ENCODE data around the gene HNRNPDL. TPM values are rescaled to one million over a fixed set of nuclear protein-coding genes. Genes with fewer than 3 reads are reported as not detected.
A peak's percentile ranks its signal among the peaks of the same experiment; 100 is the strongest.

Gene HNRNPDL
- total and polyA plus RNA-seq, 2 of the 13 experiments (the other 11 are each of a cell fraction or from before 2014, with no cell fraction given), result 167 to 414 TPM

DNA sequence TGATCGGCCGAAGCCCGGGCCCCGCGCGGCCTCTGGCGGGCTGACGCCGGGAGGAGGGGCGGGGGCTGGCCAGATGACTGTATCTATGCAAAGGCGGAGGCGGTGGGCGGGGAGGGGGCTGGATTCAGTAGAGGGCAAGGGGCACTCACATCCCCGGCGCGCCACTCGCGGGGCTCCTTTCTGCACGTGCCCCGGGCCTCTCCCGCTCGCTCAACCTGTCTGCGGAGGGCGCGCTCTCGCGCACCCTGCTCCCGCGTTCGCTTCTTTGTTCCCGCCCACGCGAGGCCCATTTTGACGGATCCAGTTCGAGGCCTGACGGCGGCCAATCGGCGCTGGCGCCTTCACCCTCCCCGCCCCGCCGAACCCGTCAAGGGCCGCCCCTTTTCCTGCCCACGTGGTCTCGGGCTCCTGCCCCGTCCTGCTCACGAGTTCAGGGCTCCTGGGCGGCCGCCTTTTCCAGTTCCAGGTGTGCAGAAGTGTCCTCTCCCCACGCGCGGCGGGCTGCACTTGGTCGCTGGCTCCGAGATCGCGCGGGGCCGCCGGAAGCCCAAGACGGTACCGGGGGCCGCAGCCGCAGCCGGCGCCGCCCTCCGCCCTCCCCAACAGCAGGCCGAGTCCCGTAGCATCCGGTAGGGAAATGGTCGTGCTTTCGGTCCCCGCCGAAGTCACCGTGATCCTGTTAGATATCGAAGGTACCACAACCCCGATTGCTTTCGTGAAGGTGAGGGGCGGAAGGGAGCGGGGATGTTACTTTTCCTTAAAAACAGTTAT is at the start of gene HNRNPDL, which contains the start of gene ENOPH1 (continued):
- TF ChIP-seq ZNF441 (CRISPR knock-in tag; IDR thresholded peaks at IDR 0.05; ENCODE audit: borderline replicate concordance), result peak; percentile 74; the same call in 1 of the 2 replicates
- TF ChIP-seq, protein P1, sequence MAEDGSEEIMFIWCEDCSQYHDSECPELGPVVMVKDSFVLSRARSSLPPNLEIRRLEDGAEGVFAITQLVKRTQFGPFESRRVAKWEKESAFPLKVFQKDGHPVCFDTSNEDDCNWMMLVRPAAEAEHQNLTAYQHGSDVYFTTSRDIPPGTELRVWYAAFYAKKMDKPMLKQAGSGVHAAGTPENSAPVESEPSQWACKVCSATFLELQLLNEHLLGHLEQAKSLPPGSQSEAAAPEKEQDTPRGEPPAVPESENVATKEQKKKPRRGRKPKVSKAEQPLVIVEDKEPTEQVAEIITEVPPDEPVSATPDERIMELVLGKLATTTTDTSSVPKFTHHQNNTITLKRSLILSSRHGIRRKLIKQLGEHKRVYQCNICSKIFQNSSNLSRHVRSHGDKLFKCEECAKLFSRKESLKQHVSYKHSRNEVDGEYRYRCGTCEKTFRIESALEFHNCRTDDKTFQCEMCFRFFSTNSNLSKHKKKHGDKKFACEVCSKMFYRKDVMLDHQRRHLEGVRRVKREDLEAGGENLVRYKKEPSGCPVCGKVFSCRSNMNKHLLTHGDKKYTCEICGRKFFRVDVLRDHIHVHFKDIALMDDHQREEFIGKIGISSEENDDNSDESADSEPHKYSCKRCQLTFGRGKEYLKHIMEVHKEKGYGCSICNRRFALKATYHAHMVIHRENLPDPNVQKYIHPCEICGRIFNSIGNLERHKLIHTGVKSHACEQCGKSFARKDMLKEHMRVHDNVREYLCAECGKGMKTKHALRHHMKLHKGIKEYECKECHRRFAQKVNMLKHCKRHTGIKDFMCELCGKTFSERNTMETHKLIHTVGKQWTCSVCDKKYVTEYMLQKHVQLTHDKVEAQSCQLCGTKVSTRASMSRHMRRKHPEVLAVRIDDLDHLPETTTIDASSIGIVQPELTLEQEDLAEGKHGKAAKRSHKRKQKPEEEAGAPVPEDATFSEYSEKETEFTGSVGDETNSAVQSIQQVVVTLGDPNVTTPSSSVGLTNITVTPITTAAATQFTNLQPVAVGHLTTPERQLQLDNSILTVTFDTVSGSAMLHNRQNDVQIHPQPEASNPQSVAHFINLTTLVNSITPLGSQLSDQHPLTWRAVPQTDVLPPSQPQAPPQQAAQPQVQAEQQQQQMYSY (CRISPR knock-in tag; IDR thresholded peaks at IDR 0.05), result peak; percentile 55; the same call in 1 of the 2 replicates
- TF ChIP-seq, protein P2, sequence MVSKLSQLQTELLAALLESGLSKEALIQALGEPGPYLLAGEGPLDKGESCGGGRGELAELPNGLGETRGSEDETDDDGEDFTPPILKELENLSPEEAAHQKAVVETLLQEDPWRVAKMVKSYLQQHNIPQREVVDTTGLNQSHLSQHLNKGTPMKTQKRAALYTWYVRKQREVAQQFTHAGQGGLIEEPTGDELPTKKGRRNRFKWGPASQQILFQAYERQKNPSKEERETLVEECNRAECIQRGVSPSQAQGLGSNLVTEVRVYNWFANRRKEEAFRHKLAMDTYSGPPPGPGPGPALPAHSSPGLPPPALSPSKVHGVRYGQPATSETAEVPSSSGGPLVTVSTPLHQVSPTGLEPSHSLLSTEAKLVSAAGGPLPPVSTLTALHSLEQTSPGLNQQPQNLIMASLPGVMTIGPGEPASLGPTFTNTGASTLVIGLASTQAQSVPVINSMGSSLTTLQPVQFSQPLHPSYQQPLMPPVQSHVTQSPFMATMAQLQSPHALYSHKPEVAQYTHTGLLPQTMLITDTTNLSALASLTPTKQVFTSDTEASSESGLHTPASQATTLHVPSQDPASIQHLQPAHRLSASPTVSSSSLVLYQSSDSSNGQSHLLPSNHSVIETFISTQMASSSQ (IDR thresholded peaks at IDR 0.05; ENCODE audit: low read depth), result no peak
- TF ChIP-seq, protein P2 (CRISPR knock-in tag; IDR thresholded peaks at IDR 0.05; ENCODE audit: borderline replicate concordance), result peak; percentile 84
- TF ChIP-seq HMGA1 (CRISPR knock-in tag; conservative IDR thresholded peaks at IDR 0.05), result no peak
- TF ChIP-seq, protein P3, sequence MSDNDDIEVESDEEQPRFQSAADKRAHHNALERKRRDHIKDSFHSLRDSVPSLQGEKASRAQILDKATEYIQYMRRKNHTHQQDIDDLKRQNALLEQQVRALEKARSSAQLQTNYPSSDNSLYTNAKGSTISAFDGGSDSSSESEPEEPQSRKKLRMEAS (IDR thresholded peaks at IDR 0.05), result peak; percentile 97
- peak; percentile 61; the same call in 1 of the 2 replicates for TF ChIP-seq BRCA1 (CRISPR knock-in tag; IDR thresholded peaks at IDR 0.05)
- TF ChIP-seq NBN (conservative IDR thresholded peaks at IDR 0.05), result no peak
- TF ChIP-seq ZNF430 (CRISPR knock-in tag; IDR thresholded peaks at IDR 0.05), result peak; percentile 76; the same call in 1 of the 2 replicates
- TF ChIP-seq, protein P4, sequence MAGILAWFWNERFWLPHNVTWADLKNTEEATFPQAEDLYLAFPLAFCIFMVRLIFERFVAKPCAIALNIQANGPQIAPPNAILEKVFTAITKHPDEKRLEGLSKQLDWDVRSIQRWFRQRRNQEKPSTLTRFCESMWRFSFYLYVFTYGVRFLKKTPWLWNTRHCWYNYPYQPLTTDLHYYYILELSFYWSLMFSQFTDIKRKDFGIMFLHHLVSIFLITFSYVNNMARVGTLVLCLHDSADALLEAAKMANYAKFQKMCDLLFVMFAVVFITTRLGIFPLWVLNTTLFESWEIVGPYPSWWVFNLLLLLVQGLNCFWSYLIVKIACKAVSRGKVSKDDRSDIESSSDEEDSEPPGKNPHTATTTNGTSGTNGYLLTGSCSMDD (CRISPR knock-in tag; IDR thresholded peaks at IDR 0.05), result peak; percentile 81; the same call in 1 of the 2 replicates
- TF ChIP-seq ZNF138 (CRISPR knock-in tag; IDR thresholded peaks at IDR 0.05; ENCODE audit: low read depth), result peak; percentile 18; the same call in 1 of the 2 replicates
- TF ChIP-seq RARA (CRISPR knock-in tag; IDR thresholded peaks at IDR 0.05), result peak; percentile 47
- TF ChIP-seq, protein P5, sequence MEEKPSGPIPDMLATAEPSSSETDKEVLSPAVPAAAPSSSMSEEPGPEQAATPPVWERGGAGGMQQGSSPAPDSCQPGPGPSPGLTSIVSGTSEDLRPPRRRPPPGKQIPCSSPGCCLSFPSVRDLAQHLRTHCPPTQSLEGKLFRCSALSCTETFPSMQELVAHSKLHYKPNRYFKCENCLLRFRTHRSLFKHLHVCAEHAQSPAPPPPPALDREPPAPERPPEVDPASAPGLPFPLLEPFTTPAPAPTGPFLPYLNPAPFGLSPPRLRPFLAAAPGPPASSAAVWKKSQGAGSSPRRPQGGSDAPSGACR (CRISPR knock-in tag; IDR thresholded peaks at IDR 0.05), result peak; percentile 94
- TF ChIP-seq ZC3H13 (CRISPR knock-in tag; IDR thresholded peaks at IDR 0.05), result peak; percentile 84
- TF ChIP-seq, protein P6, sequence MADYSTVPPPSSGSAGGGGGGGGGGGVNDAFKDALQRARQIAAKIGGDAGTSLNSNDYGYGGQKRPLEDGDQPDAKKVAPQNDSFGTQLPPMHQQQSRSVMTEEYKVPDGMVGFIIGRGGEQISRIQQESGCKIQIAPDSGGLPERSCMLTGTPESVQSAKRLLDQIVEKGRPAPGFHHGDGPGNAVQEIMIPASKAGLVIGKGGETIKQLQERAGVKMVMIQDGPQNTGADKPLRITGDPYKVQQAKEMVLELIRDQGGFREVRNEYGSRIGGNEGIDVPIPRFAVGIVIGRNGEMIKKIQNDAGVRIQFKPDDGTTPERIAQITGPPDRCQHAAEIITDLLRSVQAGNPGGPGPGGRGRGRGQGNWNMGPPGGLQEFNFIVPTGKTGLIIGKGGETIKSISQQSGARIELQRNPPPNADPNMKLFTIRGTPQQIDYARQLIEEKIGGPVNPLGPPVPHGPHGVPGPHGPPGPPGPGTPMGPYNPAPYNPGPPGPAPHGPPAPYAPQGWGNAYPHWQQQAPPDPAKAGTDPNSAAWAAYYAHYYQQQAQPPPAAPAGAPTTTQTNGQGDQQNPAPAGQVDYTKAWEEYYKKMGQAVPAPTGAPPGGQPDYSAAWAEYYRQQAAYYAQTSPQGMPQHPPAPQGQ (CRISPR knock-in tag; IDR thresholded peaks at IDR 0.05; ENCODE audit: borderline replicate concordance), result no peak
